GM21576 (cell line): ENCODE measurements around the gene TCF7L1.
"Not testable (repeated sequence)": the region's sequence is repeated elsewhere in the genome, so short reads cannot be mapped to it uniquely, and the experiment has no call there.

Source experiments
- ATAC-seq: cut with Tn5 transposase; IDR thresholded peaks from one replicate; pipeline ENCODE4 v1.9.1; 2021; ENCODE audit warnings: mild to moderate bottlenecking, moderate library complexity; ENCODE audit not compliant: unreplicated experiment

The TCF7L1 gene

GRCh38 chr2:85132397-85132796, 795 bp upstream of the TCF7L1 start:
- ATAC-seq, result no peak

- no peak for ATAC-seq
Observed at GRCh38 chr2:85133751-85134254, 611 bp downstream of the TCF7L1 start.

- ATAC-seq, result no peak
Observed at GRCh38 chr2:85134255-85134895, 1.2 kb downstream of the TCF7L1 start.

GRCh38 chr2:85134896-85135659, 1.9 kb downstream of the TCF7L1 start:
- ATAC-seq, result no peak

GRCh38 chr2:85135660-85135914, 2.4 kb downstream of the TCF7L1 start:
- ATAC-seq, result no peak

- no peak for ATAC-seq
Observed at GRCh38 chr2:85137156-85137555, 4.0 kb downstream of the TCF7L1 start.

- ATAC-seq, result no peak
Observed at GRCh38 chr2:85143463-85144082, 10.4 kb downstream of the TCF7L1 start.

GRCh38 chr2:85145116-85145820, 12.1 kb downstream of the TCF7L1 start:
- ATAC-seq, result no peak

- ATAC-seq, result no peak
Observed at GRCh38 chr2:85148190-85148589, 15.0 kb downstream of the TCF7L1 start.

- ATAC-seq, result no peak
Observed at GRCh38 chr2:85151026-85151425, 17.8 kb downstream of the TCF7L1 start.

- no peak for ATAC-seq
Observed at GRCh38 chr2:85152895-85153294, 19.7 kb downstream of the TCF7L1 start.

GRCh38 chr2:85154048-85154753, 21.0 kb downstream of the TCF7L1 start:
- no peak for ATAC-seq

- ATAC-seq, result not testable (repeated sequence)
Observed at GRCh38 chr2:85155082-85155481, 21.9 kb downstream of the TCF7L1 start.

- no peak for ATAC-seq
Observed at GRCh38 chr2:85156153-85156552, 23.0 kb downstream of the TCF7L1 start.

- ATAC-seq, result no peak
Observed at GRCh38 chr2:85156619-85157018, 23.4 kb downstream of the TCF7L1 start.

- ATAC-seq, result no peak
Observed at GRCh38 chr2:85157345-85157744, 24.2 kb downstream of the TCF7L1 start.

- ATAC-seq, result no peak
Observed at GRCh38 chr2:85158559-85159273, 25.5 kb downstream of the TCF7L1 start.

- ATAC-seq, result no peak
Observed at GRCh38 chr2:85159589-85159988, 26.4 kb downstream of the TCF7L1 start.

GRCh38 chr2:85160966-85161960, 28.1 kb downstream of the TCF7L1 start:
- ATAC-seq, result no peak
